ENCODE results near the gene PRR12.

Gene PRR12

DNA sequence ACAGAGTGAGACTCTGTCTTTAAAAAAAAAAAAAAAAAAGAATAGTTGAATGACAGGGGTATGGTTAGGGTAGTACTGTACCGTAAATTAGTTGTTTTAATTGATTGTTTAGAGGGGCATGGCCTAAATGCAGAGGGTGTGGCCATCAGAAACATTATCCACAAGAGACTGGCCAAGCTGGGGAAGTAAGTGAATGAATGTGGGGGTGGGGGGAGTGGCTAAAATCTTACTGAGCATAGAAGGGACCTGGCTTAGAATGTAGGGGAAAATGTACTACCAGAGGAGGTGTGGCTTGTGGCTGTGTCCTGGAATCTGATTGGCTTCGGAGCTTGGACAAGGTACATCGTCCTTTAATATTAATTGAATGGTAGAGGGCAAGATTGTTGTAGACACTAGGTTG is 78.5 kb downstream of the PRR12 start:
- no peak for DNase-seq

DNA sequence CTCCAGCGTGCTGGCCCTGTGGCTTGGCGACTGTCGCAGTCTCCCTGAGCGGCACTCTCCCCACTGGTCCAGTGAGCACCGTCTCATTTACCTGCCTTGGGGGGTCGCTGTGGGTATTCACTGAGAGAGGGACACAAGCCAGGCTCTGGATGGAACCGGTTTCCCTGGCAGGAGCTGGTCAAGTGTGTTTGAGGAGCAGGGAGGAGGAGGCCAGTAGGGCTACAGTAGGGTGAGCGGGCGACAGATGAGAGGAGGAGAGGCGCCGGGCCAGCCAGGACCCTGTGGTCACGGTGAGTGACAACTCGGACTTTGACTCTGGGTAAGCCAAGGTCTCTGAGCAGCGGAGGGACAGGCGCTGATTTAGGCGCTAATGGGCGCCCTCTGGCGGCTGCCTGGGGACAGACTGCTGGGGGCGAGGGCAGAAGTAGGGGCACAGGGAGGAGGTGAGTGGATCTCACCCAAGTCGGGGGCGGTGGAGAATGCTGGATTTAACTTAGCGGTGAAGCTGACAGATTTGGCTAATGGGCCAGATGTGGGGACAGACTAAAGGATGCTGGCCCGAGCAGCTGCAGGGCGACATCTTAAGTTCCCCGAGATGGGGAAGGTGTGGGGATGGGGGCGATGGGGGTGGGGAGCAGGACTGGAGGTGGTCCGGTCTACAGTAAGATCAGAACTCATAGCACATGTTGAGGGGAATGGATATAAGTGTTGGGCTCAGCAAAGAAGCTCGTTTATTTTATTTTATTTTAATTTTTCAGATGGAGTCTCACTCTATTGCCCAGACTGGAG is 81.3 kb downstream of the PRR12 start:
- peak; percentile 82 to 87 for DNase-seq
